ENCODE results near the gene MAGI1.
A peak's percentile ranks its signal among the peaks of the same experiment; 100 is the strongest.
"Not testable (repeated sequence)": the region's sequence is repeated elsewhere in the genome, so short reads cannot be mapped to it uniquely, and the experiment has no call there.

Gene MAGI1

GRCh38 chr3:65867463-65868210, 171.1 kb downstream of the MAGI1 start:
- DNase-seq: no peak

DNA sequence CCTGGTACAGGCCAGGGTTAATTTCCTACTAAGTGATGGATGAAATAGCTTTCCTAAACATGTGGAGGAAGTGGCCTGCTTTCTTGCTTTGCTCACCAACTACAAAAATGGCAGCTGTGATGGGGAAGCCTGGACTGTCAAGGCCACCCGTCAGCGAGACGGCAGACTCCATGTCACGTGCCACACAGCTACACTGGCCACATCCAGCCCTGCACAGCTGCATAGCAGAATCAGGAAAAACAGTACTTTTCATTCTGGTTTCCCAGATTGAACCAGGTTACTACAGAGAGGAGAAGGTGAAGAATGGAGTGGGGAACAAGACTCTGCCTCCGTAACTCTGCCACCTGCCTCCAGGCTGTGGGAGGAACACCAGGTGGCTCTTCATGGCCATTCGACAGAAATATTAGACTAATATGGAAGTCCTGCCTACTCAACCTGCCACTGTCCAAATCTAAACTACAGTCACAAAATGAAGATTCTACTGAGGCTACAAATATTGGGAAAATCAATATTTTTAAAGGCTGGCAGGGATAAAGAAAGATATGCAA, 174.3 kb downstream of the MAGI1 start:
- DNase-seq: no peak

GRCh38 chr3:65861718-65862117, 177.0 kb downstream of the MAGI1 start:
- no peak for DNase-seq

- not testable (repeated sequence) for DNase-seq
Measured at GRCh38 chr3:65859612-65860011, 179.1 kb downstream of the MAGI1 start.

DNA sequence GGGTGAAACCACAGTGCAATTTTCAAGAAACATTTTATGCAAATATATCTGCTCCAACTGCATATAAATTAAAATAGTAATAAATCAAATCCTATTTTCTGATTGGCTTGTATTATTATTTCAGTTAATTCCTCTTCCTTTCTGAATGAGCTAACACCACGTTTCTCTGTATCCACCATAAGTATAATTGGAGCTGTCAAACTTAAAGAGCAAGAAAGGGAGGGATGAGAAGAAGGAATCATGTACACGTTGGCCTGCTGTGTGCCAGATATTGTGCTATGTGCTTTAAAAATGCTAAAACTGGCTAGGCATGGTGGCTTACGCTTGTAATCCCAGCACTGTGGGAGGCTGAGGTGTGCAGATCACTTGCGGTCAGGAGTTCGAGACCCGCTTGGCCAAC, 180.0 kb downstream of the MAGI1 start:
- no peak for DNase-seq

DNA sequence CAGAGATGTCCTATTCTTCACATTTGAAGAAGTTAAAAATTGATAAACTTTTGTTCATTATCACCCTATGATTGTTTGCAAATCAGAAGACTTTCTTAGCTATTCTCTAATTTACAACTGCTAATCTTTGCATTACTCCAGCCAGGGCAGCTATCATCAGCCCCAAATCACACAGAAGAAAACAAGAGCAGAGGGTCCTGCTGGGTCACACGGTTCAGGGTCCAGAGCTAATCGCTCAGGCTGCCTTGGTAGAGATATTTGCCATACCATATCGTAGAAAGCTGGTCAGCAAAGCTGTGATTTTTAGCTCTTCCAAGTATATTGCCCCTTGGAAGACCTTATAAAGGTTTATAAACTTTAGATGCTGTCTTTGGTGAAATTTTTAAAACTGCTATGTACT, 181.4 kb downstream of the MAGI1 start:
- DNase-seq: no peak

GRCh38 chr3:65856907-65857306, 181.8 kb downstream of the MAGI1 start:
- no peak for DNase-seq

DNA sequence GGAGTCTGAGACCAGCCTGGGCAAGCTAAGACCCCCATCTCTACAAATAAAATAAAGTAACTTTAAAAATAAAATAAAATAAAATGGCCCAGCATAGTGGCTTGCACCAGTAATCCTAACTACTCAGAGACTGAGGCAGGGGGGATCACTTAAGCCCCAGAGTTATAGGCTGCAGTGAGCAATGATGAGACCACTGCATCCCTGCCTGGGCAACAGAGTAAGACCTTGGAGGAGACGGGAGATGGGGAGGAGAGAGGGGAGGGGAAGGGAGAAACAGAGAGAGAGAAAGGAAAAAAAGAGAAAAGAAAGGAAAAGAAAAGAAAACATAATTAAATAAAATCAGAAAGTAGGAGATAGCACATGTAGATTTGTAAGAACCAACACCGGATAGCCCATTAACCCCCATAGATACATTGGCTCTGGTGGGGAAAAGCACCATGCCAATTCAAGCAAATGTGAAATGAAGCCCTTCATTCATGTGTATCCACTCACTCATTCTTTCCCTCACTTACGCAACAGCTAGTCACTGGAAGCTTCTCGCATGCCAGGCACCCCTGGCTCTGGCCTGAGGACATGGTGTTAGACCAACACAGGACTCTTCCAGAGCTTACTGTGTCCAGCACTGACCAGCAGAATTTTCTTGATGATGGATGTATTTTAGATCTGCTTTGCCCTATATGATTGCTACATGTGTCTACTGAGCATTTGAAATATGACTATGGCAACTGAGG, 183.2 kb downstream of the MAGI1 start:
- peak; percentile 74 for DNase-seq

- DNase-seq: peak; percentile 50
Measured at GRCh38 chr3:65854606-65855304, 184.0 kb downstream of the MAGI1 start.

DNA sequence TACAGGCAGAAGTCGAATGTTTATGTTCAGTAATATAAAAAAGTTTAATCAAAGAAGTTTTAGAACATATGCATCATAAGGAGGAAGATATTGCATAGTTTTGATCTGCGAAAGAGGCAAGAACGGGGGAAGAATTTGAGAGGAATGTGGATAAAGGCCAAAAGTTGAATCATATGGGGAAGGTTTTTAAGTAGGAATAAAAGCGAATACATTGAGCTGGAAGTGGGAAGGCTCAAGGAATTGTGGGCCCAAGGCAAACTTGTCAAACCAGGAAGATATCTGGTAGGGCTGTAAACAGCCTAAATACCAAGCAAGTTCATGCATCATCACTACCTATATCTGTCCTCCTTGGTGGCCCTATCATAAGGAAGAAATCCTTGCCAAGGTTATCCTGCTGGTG, 186.9 kb downstream of the MAGI1 start:
- DNase-seq: peak; percentile 84

- no peak for DNase-seq
Measured at GRCh38 chr3:65850261-65850660, 188.5 kb downstream of the MAGI1 start.

DNA sequence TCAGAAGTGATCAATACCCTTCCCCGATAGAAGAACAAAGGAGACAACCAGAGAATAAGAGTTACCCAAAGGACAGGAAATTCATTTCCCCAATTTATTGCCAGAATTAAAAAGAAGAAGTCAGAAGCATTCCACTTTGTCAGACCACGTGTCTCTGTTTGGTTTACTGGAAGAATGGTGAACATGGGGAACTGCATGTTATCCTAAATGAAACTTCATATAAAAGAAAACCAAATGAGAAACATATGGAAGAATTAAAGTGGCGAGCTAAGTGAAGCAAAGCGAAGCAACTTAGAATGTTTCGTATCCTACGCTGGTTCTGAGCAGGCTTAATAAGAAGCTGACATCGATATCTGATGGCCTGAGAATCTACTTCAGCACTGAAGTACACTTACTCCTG, 190.7 kb downstream of the MAGI1 start:
- no peak for DNase-seq

- no peak for DNase-seq
Measured at GRCh38 chr3:65846936-65847335, 191.8 kb downstream of the MAGI1 start.

DNA sequence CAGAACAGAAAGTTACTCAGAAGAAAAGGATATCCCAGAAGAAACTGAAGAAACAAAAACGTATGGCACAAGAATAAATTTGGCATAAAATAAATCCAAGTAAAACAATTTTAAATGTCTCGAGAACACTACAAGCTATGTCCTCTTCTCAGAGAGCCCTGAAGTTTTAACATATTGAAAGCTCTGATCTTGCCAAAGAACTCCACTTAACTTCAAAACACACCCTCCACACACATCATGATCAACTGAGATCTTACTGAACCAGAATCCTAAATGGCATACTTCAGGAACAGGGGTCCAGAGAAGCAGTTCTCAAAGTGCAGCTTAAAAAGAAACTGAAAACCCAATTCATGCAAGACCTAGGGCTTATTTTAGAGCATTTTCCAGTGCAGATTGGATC, 194.3 kb downstream of the MAGI1 start:
- no peak for DNase-seq

GRCh38 chr3:65843732-65844131, 195.0 kb downstream of the MAGI1 start:
- no peak for DNase-seq

- no peak for DNase-seq
Measured at GRCh38 chr3:65837604-65838003, 201.1 kb downstream of the MAGI1 start.

GRCh38 chr3:65836047-65836446, 202.7 kb downstream of the MAGI1 start:
- peak; percentile 63 for DNase-seq

DNA sequence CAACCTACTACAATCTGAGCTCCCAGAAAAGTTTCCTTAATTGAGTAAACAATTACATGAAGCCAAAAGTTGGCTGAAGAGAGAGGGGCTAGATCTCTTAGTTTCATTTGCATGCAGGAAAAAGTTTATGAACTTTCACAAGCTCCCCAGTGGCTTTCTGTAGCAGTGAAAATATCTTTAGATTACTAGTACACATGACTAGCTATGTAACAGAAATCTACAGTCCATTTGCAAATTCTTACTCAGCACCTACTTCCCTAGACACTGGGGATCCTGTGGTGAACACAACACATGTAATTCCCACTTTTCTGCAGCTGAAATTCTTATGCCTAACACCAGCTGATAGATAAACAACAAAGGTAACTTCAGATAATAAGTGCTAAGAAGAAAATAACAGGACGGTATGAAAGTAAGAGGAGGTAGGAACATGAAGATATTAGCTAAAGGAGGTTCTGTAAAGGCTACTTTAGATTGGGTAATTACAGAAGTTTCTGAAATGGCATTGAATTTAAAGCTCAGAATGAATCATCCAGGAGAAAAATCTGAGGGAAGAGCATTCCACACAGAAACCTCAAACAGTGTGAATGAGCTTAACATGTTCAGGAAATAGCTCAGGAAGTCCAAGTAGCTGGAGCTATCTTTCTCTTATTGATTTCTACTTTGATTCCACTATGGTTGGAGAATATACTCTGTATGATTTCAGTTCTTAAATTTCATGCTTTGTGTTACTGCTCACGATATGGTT, 204.8 kb downstream of the MAGI1 start:
- DNase-seq: peak; percentile 79

GRCh38 chr3:65831733-65832425, 206.8 kb downstream of the MAGI1 start:
- DNase-seq: peak; percentile 88

DNA sequence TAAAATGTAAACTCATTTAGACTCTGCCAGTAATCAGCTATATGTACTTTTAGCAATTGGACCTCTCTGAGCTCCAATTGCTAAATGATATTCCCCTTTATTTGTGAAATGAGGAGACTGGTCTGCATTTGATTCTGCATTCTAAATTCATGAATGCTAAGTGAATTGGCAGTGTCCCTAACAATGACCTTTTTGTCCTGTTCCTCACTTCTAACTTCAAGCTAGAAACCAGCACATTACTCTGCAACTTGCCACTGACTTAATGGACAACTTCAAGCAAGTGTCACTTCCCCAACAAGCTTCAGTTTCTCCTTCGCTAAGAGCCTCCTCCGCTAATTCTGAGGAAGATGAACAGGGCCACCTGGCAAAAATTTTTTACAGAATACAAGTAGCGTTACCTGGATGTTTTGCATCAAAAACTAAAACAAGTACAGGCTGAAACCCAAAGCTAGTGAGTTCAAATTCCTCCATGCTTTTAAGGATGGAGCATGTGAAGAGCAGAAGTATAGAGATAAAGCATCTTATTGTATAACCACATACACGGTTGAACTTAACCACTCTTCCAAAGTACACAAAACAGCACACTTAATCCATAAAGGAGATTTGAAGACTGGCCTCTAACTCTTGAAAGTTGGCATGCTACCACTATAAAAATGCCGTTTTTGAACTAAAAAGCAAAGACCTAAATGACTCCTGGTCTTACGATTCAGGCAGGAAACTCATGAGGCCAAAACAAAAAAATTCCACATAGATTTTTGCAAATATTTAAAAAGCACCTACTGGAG, 207.6 kb downstream of the MAGI1 start:
- no peak for DNase-seq

GRCh38 chr3:65829228-65829627, 209.5 kb downstream of the MAGI1 start:
- DNase-seq: peak; percentile 52

All from EL (cell line).